ENCODE measurements around the gene ZNF169.
"Not testable (repeated sequence)": the region's sequence is repeated elsewhere in the genome, so short reads cannot be mapped to it uniquely, and the experiment has no call there.

The ZNF169 gene

GRCh38 chr9:94265626-94266402, 6.7 kb downstream of the ZNF169 start:
- peaks cover 13% of the 10 kb centered on the region for H3K4me1 Mint-ChIP-seq
- DNase-seq, H3K4me3 Mint-ChIP-seq, H3K27me3 Mint-ChIP-seq, CTCF ChIA-PET, H3K27ac Mint-ChIP-seq: not testable (repeated sequence)
- peaks cover 36% of the 10 kb centered on the region for H3K36me3 Mint-ChIP-seq
- peaks cover 11% of the 10 kb centered on the region for H3K9me3 Mint-ChIP-seq

GRCh38 chr9:94269264-94269663, 10.2 kb downstream of the ZNF169 start:
- H3K9me3 Mint-ChIP-seq, result peaks cover 11% of the 10 kb centered on the region
- DNase-seq, result no peak
- H3K27me3 Mint-ChIP-seq, result no peaks in the 10 kb centered on the region
- no peak overlapping the region for H3K27ac Mint-ChIP-seq
- H3K36me3 Mint-ChIP-seq, result peaks cover 28% of the 10 kb centered on the region
- no peak overlapping the region for H3K4me3 Mint-ChIP-seq
- CTCF ChIA-PET, result no interaction called here
- H3K4me1 Mint-ChIP-seq, result no peaks in the 10 kb centered on the region

DNA sequence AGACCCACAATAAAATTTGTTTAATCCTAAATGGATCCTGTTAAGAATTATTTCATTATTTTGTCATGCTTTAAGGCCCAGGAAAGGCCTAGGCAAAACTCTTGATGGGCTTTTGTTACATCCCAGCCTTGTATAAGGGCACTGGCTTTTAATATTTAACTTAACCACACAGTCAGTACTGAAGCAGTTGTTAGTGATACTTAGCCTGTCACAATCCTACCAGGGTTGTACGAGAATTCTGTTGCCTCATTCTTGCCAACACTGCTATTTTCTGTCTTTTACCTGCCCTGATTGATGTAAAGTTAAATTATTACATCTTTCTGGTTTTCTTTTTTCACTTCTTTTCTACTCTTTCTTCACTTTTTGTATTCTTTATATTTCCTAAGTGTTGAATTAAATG, 10.9 kb downstream of the ZNF169 start:
- H3K27me3 Mint-ChIP-seq, result no peaks in the 10 kb centered on the region
- no peak overlapping the region for H3K4me3 Mint-ChIP-seq
- CTCF ChIA-PET, result no interaction called here
- no peak for DNase-seq
- H3K9me3 Mint-ChIP-seq, result peaks cover 11% of the 10 kb centered on the region
- no peak overlapping the region for H3K27ac Mint-ChIP-seq
- no peaks in the 10 kb centered on the region for H3K4me1 Mint-ChIP-seq
- peaks cover 28% of the 10 kb centered on the region for H3K36me3 Mint-ChIP-seq

DNA sequence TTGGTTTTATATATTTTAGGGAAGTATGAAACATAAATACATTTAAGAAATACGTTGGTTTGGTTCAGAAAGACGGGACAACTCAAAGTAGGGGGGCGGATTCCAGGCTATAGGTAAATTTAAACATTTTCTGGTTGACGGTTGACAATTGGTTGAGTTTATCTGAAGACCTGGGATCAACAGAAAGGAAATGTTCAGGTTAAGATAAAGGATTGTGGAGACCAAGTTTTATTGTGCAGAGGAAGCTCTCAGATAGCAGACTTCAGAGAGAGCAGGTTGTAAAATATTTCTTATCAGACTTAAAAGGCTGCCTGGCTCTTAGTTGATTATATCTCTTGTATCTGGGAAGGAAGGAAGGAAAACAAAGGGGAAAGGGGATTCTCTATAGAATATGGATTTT, 17.9 kb downstream of the ZNF169 start:
- CTCF ChIA-PET, result interaction anchor here (0.6 kb wide), 1 partner anchor 188 kb away, joined by 3 read pairs; no protein-coding TSS in a partner anchor
- not testable (repeated sequence) for H3K4me3 Mint-ChIP-seq, H3K4me1 Mint-ChIP-seq, H3K27me3 Mint-ChIP-seq, DNase-seq, H3K27ac Mint-ChIP-seq
- H3K36me3 Mint-ChIP-seq, result peaks cover 59% of the 10 kb centered on the region
- peaks cover 20% of the 10 kb centered on the region for H3K9me3 Mint-ChIP-seq

DNA sequence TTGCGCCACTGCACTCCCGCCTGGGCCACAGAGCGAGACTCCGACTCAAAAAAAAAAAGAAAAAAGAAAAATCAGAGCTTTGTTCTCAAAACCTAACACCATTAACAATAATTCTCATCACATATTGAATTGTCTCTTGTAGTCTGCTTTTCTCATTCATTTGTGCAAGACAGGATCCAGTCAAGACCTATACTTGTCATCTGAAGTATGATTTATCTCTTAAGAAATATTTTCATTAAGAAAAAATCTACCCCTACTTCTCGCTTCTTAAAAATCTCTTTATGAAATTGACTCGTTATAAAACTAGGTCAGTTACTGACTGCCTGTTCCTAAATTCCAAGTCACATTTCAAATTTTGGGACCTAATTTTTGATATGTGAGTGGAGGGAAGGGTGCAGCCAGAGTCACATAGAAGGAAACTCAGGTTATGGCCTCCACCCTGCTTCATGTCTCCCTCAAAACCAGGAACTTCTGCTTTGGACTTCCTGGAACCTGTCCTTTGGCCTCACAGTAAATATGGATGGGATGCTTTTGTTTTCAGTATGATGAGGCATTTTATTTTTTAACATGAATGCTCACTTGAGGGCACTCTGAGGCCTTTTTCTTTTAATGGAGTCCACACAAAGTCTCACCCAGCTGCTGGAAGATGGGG, 18.9 kb downstream of the ZNF169 start:
- CTCF ChIA-PET, result no interaction called here
- no peak for DNase-seq
- H3K36me3 Mint-ChIP-seq, result peaks cover 67% of the 10 kb centered on the region
- no peak overlapping the region for H3K27ac Mint-ChIP-seq
- H3K4me1 Mint-ChIP-seq, result no peaks in the 10 kb centered on the region
- no peak overlapping the region for H3K4me3 Mint-ChIP-seq
- H3K9me3 Mint-ChIP-seq, result peaks cover 20% of the 10 kb centered on the region
- H3K27me3 Mint-ChIP-seq, result no peaks in the 10 kb centered on the region

- no peak for DNase-seq
- CTCF ChIA-PET, result no interaction called here
- Mint-ChIP-seq H3K4me1 (no peaks in the 10 kb centered on the region), H3K36me3 (peaks cover 64% of the 10 kb centered on the region), H3K4me3 (no peak overlapping the region), H3K27ac (no peak overlapping the region), H3K9me3 (peaks cover 17% of the 10 kb centered on the region), H3K27me3 (no peaks in the 10 kb centered on the region)
Measured at GRCh38 chr9:94280409-94280989, 21.4 kb downstream of the ZNF169 start.

GRCh38 chr9:94281101-94281500, 22.0 kb downstream of the ZNF169 start:
- CTCF ChIA-PET, result no interaction called here
- Mint-ChIP-seq H3K36me3 (peaks cover 66% of the 10 kb centered on the region), H3K4me1 (no peaks in the 10 kb centered on the region), H3K27me3 (no peaks in the 10 kb centered on the region), H3K27ac (no peak overlapping the region), H3K9me3 (peaks cover 16% of the 10 kb centered on the region), H3K4me3 (no peak overlapping the region)
- DNase-seq, result no peak

DNA sequence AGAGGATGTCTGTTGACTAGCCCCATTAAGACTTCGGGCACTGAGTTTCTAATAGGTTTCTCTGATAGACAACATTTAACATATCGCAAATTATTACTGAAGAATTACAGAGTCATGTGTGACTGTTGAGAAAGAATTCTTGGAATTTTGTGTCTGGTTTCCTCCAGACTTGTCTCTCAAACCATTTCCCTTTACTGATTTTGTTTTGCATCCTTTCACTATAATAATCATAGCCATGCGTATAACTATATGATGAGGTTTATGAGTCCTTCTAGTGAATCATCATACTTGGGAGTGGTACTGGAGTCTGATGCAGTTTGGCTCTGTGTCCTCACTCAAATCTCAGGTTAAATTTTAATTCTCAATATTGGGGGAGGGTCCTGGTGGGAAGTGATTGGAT, 27.0 kb downstream of the ZNF169 start:
- Mint-ChIP-seq H3K9me3 (peaks cover under 1% of the 10 kb centered on the region), H3K27me3 (no peaks in the 10 kb centered on the region), H3K36me3 (peaks cover 52% of the 10 kb centered on the region), H3K4me3 (no peak overlapping the region), H3K4me1 (no peaks in the 10 kb centered on the region), H3K27ac (no peak overlapping the region)
- no peak for DNase-seq
- CTCF ChIA-PET, result no interaction called here

- Mint-ChIP-seq H3K27ac (no peak overlapping the region), H3K9me3 (peaks cover 3% of the 10 kb centered on the region), H3K27me3 (no peaks in the 10 kb centered on the region), H3K4me1 (no peaks in the 10 kb centered on the region), H3K4me3 (no peak overlapping the region), H3K36me3 (peaks cover 53% of the 10 kb centered on the region)
- CTCF ChIA-PET, result no interaction called here
- DNase-seq, result no peak
Measured at GRCh38 chr9:94287877-94288513, 28.9 kb downstream of the ZNF169 start.

- CTCF ChIA-PET, result no interaction called here
- Mint-ChIP-seq H3K4me3 (no peak overlapping the region), H3K27me3 (no peaks in the 10 kb centered on the region), H3K9me3 (peaks cover 3% of the 10 kb centered on the region), H3K27ac (no peak overlapping the region), H3K36me3 (peaks cover 53% of the 10 kb centered on the region), H3K4me1 (no peaks in the 10 kb centered on the region)
- no peak for DNase-seq
Measured at GRCh38 chr9:94289691-94290090, 30.6 kb downstream of the ZNF169 start.

GRCh38 chr9:94298949-94299599, 40.0 kb downstream of the ZNF169 start:
- no peak overlapping the region for H3K27ac Mint-ChIP-seq
- CTCF ChIA-PET, result no interaction called here
- peaks cover 9% of the 10 kb centered on the region for H3K36me3 Mint-ChIP-seq
- no peak for DNase-seq
- no peaks in the 10 kb centered on the region for H3K9me3 Mint-ChIP-seq
- no peaks in the 10 kb centered on the region for H3K27me3 Mint-ChIP-seq
- no peaks in the 10 kb centered on the region for H3K4me1 Mint-ChIP-seq
- no peak overlapping the region for H3K4me3 Mint-ChIP-seq

GRCh38 chr9:94300470-94301301, 41.6 kb downstream of the ZNF169 start:
- no peaks in the 10 kb centered on the region for H3K9me3 Mint-ChIP-seq
- no peaks in the 10 kb centered on the region for H3K27me3 Mint-ChIP-seq
- peaks cover 8% of the 10 kb centered on the region for H3K36me3 Mint-ChIP-seq
- H3K4me3 Mint-ChIP-seq, result no peak overlapping the region
- no peaks in the 10 kb centered on the region for H3K4me1 Mint-ChIP-seq
- CTCF ChIA-PET, result interaction anchor here (0.5 kb wide), 1 partner anchor 478 kb away, joined by 3 read pairs; no protein-coding TSS in a partner anchor
- no peak for DNase-seq
- no peak overlapping the region for H3K27ac Mint-ChIP-seq

GRCh38 chr9:94301583-94301982, 42.5 kb downstream of the ZNF169 start:
- H3K4me1 Mint-ChIP-seq, result no peaks in the 10 kb centered on the region
- CTCF ChIA-PET, result no interaction called here
- no peaks in the 10 kb centered on the region for H3K27me3 Mint-ChIP-seq
- H3K36me3 Mint-ChIP-seq, result peaks cover 4% of the 10 kb centered on the region
- no peak overlapping the region for H3K27ac Mint-ChIP-seq
- no peak overlapping the region for H3K4me3 Mint-ChIP-seq
- DNase-seq, result no peak
- H3K9me3 Mint-ChIP-seq, result no peaks in the 10 kb centered on the region

Measured in activated naive CD4-positive, alpha-beta T cell treated with anti-CD3 and anti-CD28 coated beads, Interleukin-2, amount 10 ng/mL, durations not matched to agents 7 days and 5 days (primary cell).